ENCODE data around the gene TSC22D3.

GRCh38 chrX:107818900-107819521 is 43.4 kb upstream of the TSC22D3 start:
- TF ChIP-seq EZH2phosphoT487 (IDR thresholded peaks at IDR 0.05; ENCODE audit: insufficient read depth, low read depth) (no peak), EZH2 (IDR thresholded peaks at IDR 0.05; ENCODE audit: insufficient read depth, poor library complexity, severe bottlenecking) (no peak)
